ENCODE data around the gene SYNE2.
"Not testable (repeated sequence)": the region's sequence is repeated elsewhere in the genome, so short reads cannot be mapped to it uniquely, and the experiment has no call there.

The SYNE2 gene

DNA sequence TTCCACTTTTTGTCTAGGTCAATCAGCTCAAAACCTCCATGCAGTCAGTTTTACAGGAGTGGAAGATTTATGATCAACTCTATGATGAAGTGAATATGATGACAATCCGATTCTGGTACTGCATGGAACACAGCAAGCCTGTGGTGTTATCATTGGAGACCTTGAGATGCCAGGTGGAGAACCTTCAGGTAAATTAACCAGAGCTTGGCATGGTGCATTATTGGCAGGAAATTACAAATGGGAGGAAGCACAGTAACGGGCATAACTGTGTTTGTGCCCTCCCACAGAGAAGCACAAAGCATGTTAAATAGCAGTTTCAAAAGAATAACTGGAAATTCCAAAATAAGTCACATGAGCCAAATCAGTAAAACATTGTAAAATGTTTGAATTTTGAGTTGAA lies 305.8 kb downstream of the SYNE2 start:
- Histone ChIP-seq H3K27me3 (replicated peaks; ENCODE audit: control insufficient read depth, insufficient read depth, low read length, poor library complexity, severe bottlenecking) (no peaks in the 10 kb centered on the region), H3K4me3 (ENCODE audit: insufficient read depth, low read depth, low read length, poor library complexity, severe bottlenecking) (no peak overlapping the region), H3K9me3 (ENCODE audit: control insufficient read depth, low read length) (no peaks in the 10 kb centered on the region), H3K27ac (ENCODE audit: insufficient read depth, low read length, poor library complexity, severe bottlenecking) (no peak overlapping the region), H3K36me3 (ENCODE audit: control insufficient read depth, insufficient read depth, low read length) (peaks cover 75% of the 10 kb centered on the region), H3K4me1 (ENCODE audit: control insufficient read depth, insufficient read depth, low read length, poor library complexity, severe bottlenecking) (no peaks in the 10 kb centered on the region)
- no peak for DNase-seq

GRCh38 chr14:64159588-64159987 lies 306.8 kb downstream of the SYNE2 start:
- Histone ChIP-seq H3K4me3 (ENCODE audit: insufficient read depth, low read depth, low read length, poor library complexity, severe bottlenecking) (no peak overlapping the region), H3K27ac (ENCODE audit: insufficient read depth, low read length, poor library complexity, severe bottlenecking) (no peak overlapping the region), H3K9me3 (ENCODE audit: control insufficient read depth, low read length) (no peaks in the 10 kb centered on the region), H3K36me3 (ENCODE audit: control insufficient read depth, insufficient read depth, low read length) (peaks cover 76% of the 10 kb centered on the region), H3K27me3 (replicated peaks; ENCODE audit: control insufficient read depth, insufficient read depth, low read length, poor library complexity, severe bottlenecking) (no peaks in the 10 kb centered on the region), H3K4me1 (ENCODE audit: control insufficient read depth, insufficient read depth, low read length, poor library complexity, severe bottlenecking) (no peaks in the 10 kb centered on the region)
- no peak for DNase-seq

DNA sequence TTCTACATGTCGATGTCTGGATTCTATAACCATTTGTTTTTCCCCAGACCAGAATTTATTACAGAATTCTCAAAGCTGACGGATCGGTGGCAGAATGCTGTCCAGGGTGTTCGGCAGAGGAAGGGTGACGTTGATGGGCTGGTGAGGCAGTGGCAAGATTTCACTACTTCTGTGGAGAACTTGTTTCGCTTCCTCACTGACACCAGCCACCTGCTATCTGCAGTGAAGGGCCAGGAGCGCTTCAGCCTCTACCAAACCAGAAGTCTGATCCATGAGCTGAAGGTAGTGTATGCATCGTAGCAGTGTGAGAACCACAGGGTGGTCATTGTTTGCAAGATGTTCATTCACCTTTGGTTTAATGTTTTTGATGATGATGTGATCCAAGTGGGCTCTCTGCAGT lies 317.4 kb downstream of the SYNE2 start:
- Histone ChIP-seq H3K36me3 (ENCODE audit: control insufficient read depth, insufficient read depth, low read length) (peaks cover 74% of the 10 kb centered on the region), H3K27ac (ENCODE audit: insufficient read depth, low read length, poor library complexity, severe bottlenecking) (no peak overlapping the region), H3K27me3 (replicated peaks; ENCODE audit: control insufficient read depth, insufficient read depth, low read length, poor library complexity, severe bottlenecking) (no peaks in the 10 kb centered on the region), H3K9me3 (ENCODE audit: control insufficient read depth, low read length) (no peaks in the 10 kb centered on the region), H3K4me3 (ENCODE audit: insufficient read depth, low read depth, low read length, poor library complexity, severe bottlenecking) (no peak overlapping the region), H3K4me1 (ENCODE audit: control insufficient read depth, insufficient read depth, low read length, poor library complexity, severe bottlenecking) (no peaks in the 10 kb centered on the region)
- no peak for DNase-seq

GRCh38 chr14:64174922-64175782 lies 322.3 kb downstream of the SYNE2 start:
- Histone ChIP-seq H3K9me3 (ENCODE audit: control insufficient read depth, low read length) (no peaks in the 10 kb centered on the region), H3K27ac (ENCODE audit: insufficient read depth, low read length, poor library complexity, severe bottlenecking) (no peak overlapping the region), H3K36me3 (ENCODE audit: control insufficient read depth, insufficient read depth, low read length) (peaks cover 53% of the 10 kb centered on the region), H3K4me1 (ENCODE audit: control insufficient read depth, insufficient read depth, low read length, poor library complexity, severe bottlenecking) (no peaks in the 10 kb centered on the region), H3K27me3 (replicated peaks; ENCODE audit: control insufficient read depth, insufficient read depth, low read length, poor library complexity, severe bottlenecking) (no peaks in the 10 kb centered on the region), H3K4me3 (ENCODE audit: insufficient read depth, low read depth, low read length, poor library complexity, severe bottlenecking) (no peak overlapping the region)
- DNase-seq, result no peak

- Histone ChIP-seq H3K27ac (ENCODE audit: insufficient read depth, low read length, poor library complexity, severe bottlenecking) (no peak overlapping the region), H3K27me3 (replicated peaks; ENCODE audit: control insufficient read depth, insufficient read depth, low read length, poor library complexity, severe bottlenecking) (no peaks in the 10 kb centered on the region), H3K9me3 (ENCODE audit: control insufficient read depth, low read length) (no peaks in the 10 kb centered on the region), H3K4me1 (ENCODE audit: control insufficient read depth, insufficient read depth, low read length, poor library complexity, severe bottlenecking) (no peaks in the 10 kb centered on the region), H3K36me3 (ENCODE audit: control insufficient read depth, insufficient read depth, low read length) (peaks cover 47% of the 10 kb centered on the region), H3K4me3 (ENCODE audit: insufficient read depth, low read depth, low read length, poor library complexity, severe bottlenecking) (no peak overlapping the region)
- DNase-seq, result no peak
Measured at GRCh38 chr14:64176330-64176729, 323.5 kb downstream of the SYNE2 start.

GRCh38 chr14:64178814-64179213 lies 326.0 kb downstream of the SYNE2 start:
- Histone ChIP-seq H3K36me3 (ENCODE audit: control insufficient read depth, insufficient read depth, low read length) (peaks cover 40% of the 10 kb centered on the region), H3K27ac (ENCODE audit: insufficient read depth, low read length, poor library complexity, severe bottlenecking) (no peak overlapping the region)

GRCh38 chr14:64182908-64183307 lies 330.1 kb downstream of the SYNE2 start:
- H3K27ac ChIP-seq (ENCODE audit: insufficient read depth, low read length, poor library complexity, severe bottlenecking); DNase-seq; H3K27me3 ChIP-seq (replicated peaks; ENCODE audit: control insufficient read depth, insufficient read depth, low read length, poor library complexity, severe bottlenecking); H3K4me1 ChIP-seq (ENCODE audit: control insufficient read depth, insufficient read depth, low read length, poor library complexity, severe bottlenecking); H3K4me3 ChIP-seq (ENCODE audit: insufficient read depth, low read depth, low read length, poor library complexity, severe bottlenecking); H3K9me3 ChIP-seq (ENCODE audit: control insufficient read depth, low read length): not testable (repeated sequence)
- peaks cover 44% of the 10 kb centered on the region for H3K36me3 ChIP-seq (ENCODE audit: control insufficient read depth, insufficient read depth, low read length)

More at GRCh38 chr14:64178814-64179213, 326.0 kb downstream of the SYNE2 start:
- H3K9me3 ChIP-seq (ENCODE audit: control insufficient read depth, low read length), result no peaks in the 10 kb centered on the region
- H3K27me3 ChIP-seq (replicated peaks; ENCODE audit: control insufficient read depth, insufficient read depth, low read length, poor library complexity, severe bottlenecking), result no peaks in the 10 kb centered on the region
- no peaks in the 10 kb centered on the region for H3K4me1 ChIP-seq (ENCODE audit: control insufficient read depth, insufficient read depth, low read length, poor library complexity, severe bottlenecking)
- DNase-seq, result no peak
- no peak overlapping the region for H3K4me3 ChIP-seq (ENCODE audit: insufficient read depth, low read depth, low read length, poor library complexity, severe bottlenecking)

DNA sequence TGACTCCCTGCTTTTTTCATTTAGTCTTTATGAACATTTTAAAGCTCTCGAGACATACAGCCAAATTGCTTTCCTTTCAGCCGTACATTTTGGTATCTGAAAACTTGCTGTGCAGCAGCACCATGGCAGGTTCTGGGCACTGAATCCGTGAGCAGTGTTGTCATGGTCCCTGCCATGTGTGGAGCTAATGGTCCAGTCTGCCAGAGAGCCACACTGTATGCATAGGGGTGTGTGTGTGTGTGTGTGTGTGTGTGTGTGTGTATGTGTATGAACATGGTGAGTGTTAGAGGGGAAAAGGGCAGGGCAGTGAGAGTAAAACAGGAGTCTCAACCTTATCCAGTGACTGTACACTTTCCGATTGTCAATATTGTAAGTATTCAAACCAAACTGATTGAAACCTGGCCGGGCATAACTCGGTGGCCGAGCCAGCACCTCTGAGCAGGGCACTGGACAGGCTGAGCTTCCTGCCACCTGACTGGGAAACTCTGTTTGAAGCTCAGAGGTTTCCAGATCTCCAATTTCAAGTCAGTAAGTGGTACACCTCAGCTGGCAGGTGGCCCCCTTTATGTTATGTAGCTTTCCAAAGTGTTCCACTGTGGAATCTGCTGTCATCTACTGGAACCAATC lies 331.4 kb downstream of the SYNE2 start:
- Histone ChIP-seq H3K27ac (ENCODE audit: insufficient read depth, low read length, poor library complexity, severe bottlenecking) (no peak overlapping the region), H3K9me3 (ENCODE audit: control insufficient read depth, low read length) (no peaks in the 10 kb centered on the region), H3K4me1 (ENCODE audit: control insufficient read depth, insufficient read depth, low read length, poor library complexity, severe bottlenecking) (no peaks in the 10 kb centered on the region), H3K27me3 (replicated peaks; ENCODE audit: control insufficient read depth, insufficient read depth, low read length, poor library complexity, severe bottlenecking) (no peaks in the 10 kb centered on the region), H3K36me3 (ENCODE audit: control insufficient read depth, insufficient read depth, low read length) (peaks cover 44% of the 10 kb centered on the region), H3K4me3 (ENCODE audit: insufficient read depth, low read depth, low read length, poor library complexity, severe bottlenecking) (no peak overlapping the region)
- DNase-seq, result no peak

DNA sequence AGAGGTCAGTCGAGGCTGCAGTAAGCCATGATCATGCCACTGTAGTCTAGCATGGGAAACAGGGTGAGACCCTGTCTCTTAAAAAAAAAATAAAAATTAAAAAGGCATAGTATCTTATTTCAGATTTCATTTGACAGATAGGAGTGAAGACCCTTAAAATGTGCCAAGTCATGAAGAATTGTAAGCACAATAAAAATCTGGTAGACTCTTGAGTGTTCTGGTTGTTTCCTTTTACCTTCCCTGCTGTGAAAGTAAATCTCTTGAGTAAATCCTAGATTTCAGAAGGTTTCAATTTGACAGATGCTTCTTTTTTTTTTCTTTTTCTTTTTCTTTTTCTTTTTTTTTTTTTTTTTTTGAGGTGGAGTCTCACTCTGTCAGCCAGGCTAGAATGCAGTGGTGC lies 332.4 kb downstream of the SYNE2 start:
- H3K4me3 ChIP-seq (ENCODE audit: insufficient read depth, low read depth, low read length, poor library complexity, severe bottlenecking), result no peak overlapping the region
- no peaks in the 10 kb centered on the region for H3K4me1 ChIP-seq (ENCODE audit: control insufficient read depth, insufficient read depth, low read length, poor library complexity, severe bottlenecking)
- H3K27ac ChIP-seq (ENCODE audit: insufficient read depth, low read length, poor library complexity, severe bottlenecking), result no peak overlapping the region
- H3K36me3 ChIP-seq (ENCODE audit: control insufficient read depth, insufficient read depth, low read length), result peaks cover 50% of the 10 kb centered on the region
- no peaks in the 10 kb centered on the region for H3K9me3 ChIP-seq (ENCODE audit: control insufficient read depth, low read length)
- no peaks in the 10 kb centered on the region for H3K27me3 ChIP-seq (replicated peaks; ENCODE audit: control insufficient read depth, insufficient read depth, low read length, poor library complexity, severe bottlenecking)
- DNase-seq, result no peak

All from effector memory CD4-positive, alpha-beta T cell (primary cell).